ENCODE data around the gene PRM1. TPM values are rescaled to one million over a fixed set of nuclear protein-coding genes. Genes with fewer than 3 reads are reported as not detected.

The PRM1 gene
- total and polyA plus RNA-seq, 4 donors: not detected

DNA sequence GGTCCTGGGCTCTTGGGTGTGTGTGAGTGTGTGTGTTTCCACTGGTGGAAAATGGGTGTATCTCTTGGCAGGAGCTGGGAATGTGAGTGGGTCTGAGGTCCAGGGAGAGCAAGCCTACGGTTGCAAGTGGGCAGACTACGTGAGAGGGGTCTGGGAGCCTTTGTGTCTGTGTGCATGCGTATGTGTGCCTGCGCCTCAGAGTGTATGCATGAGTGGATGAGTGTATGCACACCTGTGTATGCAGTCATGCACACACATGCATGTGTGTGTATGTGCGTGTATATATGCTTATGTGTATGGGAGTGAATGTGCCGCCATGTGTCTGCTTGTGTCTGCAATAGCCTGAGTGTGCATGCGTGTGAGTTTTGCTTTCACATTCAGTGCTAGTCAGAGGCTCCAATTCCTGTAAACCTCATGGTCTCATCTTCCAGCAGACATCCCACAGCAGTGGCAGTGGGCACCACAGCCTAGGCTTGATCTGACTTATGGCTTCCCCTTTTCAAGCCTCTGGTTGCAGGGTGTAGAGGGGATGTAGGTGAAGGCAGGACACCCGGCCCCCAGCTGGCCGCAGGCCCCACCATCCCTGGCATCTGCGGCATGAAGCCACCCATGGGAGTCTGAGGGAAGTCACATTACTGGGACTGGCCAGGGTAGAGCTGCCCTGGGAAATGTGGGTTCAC lies 44.4 kb upstream of the PRM1 start:
- TF ChIP-seq FOXA1 (IDR thresholded peaks at IDR 0.05) (no peak), TAF1 (conservative IDR thresholded peaks at IDR 0.05) (no peak), REST (IDR thresholded peaks at IDR 0.05) (no peak), ATF3 (IDR thresholded peaks at IDR 0.05) (no peak), MAX (IDR thresholded peaks at IDR 0.05) (no peak), GABPA (IDR thresholded peaks at IDR 0.05 in 1 of 2, conservative IDR thresholded peaks at IDR 0.05 in 1 of 2) (no peak), FOXA2 (IDR thresholded peaks at IDR 0.05) (no peak), RAD21 (IDR thresholded peaks at IDR 0.05) (no peak), SP1 (IDR thresholded peaks at IDR 0.05) (no peak), EGR1 (IDR thresholded peaks at IDR 0.05; ENCODE audit: low read depth in 2 of 2) (no peak), JUND (IDR thresholded peaks at IDR 0.05) (no peak), ZBTB33 (IDR thresholded peaks at IDR 0.05) (no peak), RXRA (IDR thresholded peaks at IDR 0.05) (no peak), HNF4G (IDR thresholded peaks at IDR 0.05) (no peak), NR2F2 (IDR thresholded peaks at IDR 0.05) (no peak)
- TF ChIP-seq, protein P1, sequence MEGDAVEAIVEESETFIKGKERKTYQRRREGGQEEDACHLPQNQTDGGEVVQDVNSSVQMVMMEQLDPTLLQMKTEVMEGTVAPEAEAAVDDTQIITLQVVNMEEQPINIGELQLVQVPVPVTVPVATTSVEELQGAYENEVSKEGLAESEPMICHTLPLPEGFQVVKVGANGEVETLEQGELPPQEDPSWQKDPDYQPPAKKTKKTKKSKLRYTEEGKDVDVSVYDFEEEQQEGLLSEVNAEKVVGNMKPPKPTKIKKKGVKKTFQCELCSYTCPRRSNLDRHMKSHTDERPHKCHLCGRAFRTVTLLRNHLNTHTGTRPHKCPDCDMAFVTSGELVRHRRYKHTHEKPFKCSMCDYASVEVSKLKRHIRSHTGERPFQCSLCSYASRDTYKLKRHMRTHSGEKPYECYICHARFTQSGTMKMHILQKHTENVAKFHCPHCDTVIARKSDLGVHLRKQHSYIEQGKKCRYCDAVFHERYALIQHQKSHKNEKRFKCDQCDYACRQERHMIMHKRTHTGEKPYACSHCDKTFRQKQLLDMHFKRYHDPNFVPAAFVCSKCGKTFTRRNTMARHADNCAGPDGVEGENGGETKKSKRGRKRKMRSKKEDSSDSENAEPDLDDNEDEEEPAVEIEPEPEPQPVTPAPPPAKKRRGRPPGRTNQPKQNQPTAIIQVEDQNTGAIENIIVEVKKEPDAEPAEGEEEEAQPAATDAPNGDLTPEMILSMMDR (IDR thresholded peaks at IDR 0.05; ENCODE audit: low read depth, low read length, missing input control): no peak
- no peaks in the 10 kb centered on the region for H3K9me3 ChIP-seq (ENCODE audit: control insufficient read depth in 4 of 4, low read length in 3 of 4)
- 83% methylated on average over 10 of the region's 10 CpGs for WGBS
- no peaks in the 10 kb centered on the region for H3K4me1 ChIP-seq (ENCODE audit: control insufficient read depth in 4 of 4, insufficient read depth in 4 of 4, low read length in 3 of 4)
- no peaks in the 10 kb centered on the region for H3K27me3 ChIP-seq (ENCODE audit: control insufficient read depth in 4 of 4, insufficient read depth in 4 of 4, low read length in 3 of 4)
- H3K9ac ChIP-seq (ENCODE audit: low read depth in 1 of 2, low read length in 2 of 2): no peak overlapping the region
- no peak for DNase-seq (ENCODE audit: low spot score)
- H3K36me3 ChIP-seq (ENCODE audit: control insufficient read depth in 4 of 4, insufficient read depth in 3 of 4, low read depth in 1 of 4, low read length in 3 of 4): no peaks in the 10 kb centered on the region
- no peak overlapping the region for H3K4me3 ChIP-seq (ENCODE audit: low read depth in 1 of 3, low read length in 3 of 3)
- H3K27ac ChIP-seq (ENCODE audit: low read depth in 1 of 2, low read length in 2 of 2): no peak overlapping the region
